Mesodermal cell (in vitro differentiated cells): ENCODE results near the gene ANXA11.

Experiments used
- H3K27ac ChIP-seq: 2 replicates; pipeline ENCODE4 v1.7.0; 2013; ENCODE audit warnings: mild to moderate bottlenecking, low read depth, low read length, moderate library complexity; ENCODE audit not compliant: severe bottlenecking
- H3K36me3 ChIP-seq: 2 replicates; pipeline ENCODE4 v1.7.1; 2013; ENCODE audit warnings: mild to moderate bottlenecking, low read length, moderate library complexity; ENCODE audit not compliant: control insufficient read depth, insufficient read depth
- H3K4me1 ChIP-seq: one replicate; pipeline ENCODE4 v1.7.1; 2013; ENCODE audit warnings: mild to moderate bottlenecking, low read length; ENCODE audit not compliant: insufficient read depth, control insufficient read depth, poor library complexity, severe bottlenecking
- H3K4me3 ChIP-seq: 2 replicates; pipeline ENCODE4 v1.7.0; 2013; ENCODE audit warnings: low read length, control low read depth, mild to moderate bottlenecking; ENCODE audit not compliant: insufficient read depth, poor library complexity, severe bottlenecking; ENCODE audit errors: extremely low read depth
- H3K9me3 ChIP-seq: 2 replicates; pipeline ENCODE4 v1.7.1; 2013; ENCODE audit warnings: mild to moderate bottlenecking, low read length, moderate library complexity; ENCODE audit not compliant: control insufficient read depth
- WGBS, 2 experiments: methylation state at CpG; one replicate each; pipeline ENCODE4 v1.1.5; 2013; ENCODE audit warnings: missing lambda C conversion rate in 2 of 2; ENCODE audit not compliant: insufficient coverage in 2 of 2; 5-methylcytosine and 5-hydroxymethylcytosine counted together

The ANXA11 gene

DNA sequence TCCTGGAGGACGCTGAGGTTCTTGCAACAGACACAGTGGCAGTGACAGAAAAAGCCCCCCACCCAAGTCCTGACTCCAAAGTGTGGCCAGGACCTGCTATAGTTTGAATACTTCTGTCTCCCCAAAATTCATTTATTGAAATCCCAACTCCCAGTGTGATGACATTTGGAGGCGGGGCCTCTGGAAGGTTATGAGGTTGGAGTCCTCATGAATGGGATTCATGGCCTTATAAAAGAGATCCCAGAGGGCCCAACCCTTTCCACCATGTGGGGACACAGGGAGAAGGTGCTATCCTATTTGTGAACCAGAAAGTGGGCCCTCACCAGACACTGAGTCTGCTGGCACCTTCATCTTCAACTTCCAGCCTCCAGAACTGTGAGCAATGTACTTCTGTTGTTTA is 18.3 kb downstream of the ANXA11 start:
- no peak overlapping the region for H3K4me3 ChIP-seq
- WGBS, 2 experiments: 100% methylated on average over 1 to 2 of the region's 2 CpGs
- H3K9me3 ChIP-seq: no peaks in the 10 kb centered on the region
- H3K27ac ChIP-seq: no peak overlapping the region
- H3K4me1 ChIP-seq: peaks cover 7% of the 10 kb centered on the region
- peaks cover 11% of the 10 kb centered on the region for H3K36me3 ChIP-seq

DNA sequence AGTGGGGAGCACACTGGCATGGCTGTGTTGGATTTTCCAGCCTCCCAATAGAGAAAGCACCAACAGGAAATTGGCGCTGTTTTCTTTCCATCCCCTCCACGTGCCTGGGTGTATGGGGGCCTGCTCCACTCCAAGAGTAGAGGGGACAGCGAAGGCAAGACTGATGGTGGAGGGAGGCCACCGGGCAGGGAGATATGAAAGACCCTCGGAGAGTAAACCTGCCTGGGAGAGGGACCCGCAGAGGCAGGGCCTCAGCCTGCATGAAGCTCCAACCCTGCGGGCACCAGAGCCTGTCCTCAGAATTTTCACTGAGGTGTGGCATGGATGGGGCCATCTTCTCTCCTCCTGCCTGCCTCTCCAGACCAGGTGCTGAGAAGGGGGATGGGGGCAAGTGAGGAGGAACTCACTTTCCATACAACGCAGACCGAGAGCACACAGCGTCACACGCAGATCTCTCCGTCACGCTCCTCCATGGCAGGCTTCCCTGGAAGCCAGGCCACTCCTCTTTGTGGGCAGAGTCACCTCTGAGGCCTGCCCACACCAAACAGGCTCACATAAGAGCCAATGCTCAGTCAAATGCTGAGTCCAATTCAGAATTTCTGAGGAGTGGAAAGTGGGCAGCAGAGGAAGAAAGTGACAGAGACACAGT is 18.8 kb downstream of the ANXA11 start:
- 84 to 95% methylated on average over 9 to 12 of the region's 13 CpGs for WGBS, 2 experiments
- H3K9me3 ChIP-seq: no peaks in the 10 kb centered on the region

DNA sequence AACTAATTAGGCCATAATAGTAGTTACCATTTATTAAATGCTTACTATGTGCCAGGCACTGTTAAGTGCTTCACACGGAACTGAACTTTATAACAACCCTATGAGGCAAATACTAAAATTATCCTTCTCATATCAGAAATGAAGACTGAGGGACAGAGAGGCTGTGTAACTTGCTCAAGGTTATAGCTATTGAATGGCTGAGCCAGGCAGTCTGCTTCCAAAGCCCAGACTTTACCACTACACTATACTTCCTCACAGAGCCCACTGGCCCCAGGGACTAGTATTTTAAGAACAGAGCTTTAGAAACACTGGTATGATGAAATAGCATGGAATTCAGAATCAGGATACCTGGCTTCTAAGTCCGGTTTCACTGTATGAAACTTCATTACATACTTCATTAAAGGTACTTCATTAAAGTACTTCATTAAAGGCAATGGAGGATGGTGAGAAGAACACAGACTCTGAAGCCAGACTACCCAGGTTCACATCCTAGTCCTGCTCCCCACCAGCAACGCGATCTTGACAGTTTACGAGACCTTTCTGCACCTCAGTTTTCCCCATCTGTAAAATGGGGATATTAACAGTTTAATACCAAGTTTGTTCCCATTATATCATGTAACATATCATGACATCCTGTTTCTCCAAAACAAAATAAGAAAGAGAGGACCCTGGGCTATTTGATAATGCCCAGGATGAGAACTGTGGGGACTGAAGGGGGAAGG is 19.6 kb downstream of the ANXA11 start:
- H3K36me3 ChIP-seq: peaks cover 4% of the 10 kb centered on the region
- no peak overlapping the region for H3K4me3 ChIP-seq
- H3K27ac ChIP-seq: no peak overlapping the region
- peaks cover 3% of the 10 kb centered on the region for H3K4me1 ChIP-seq
- no peaks in the 10 kb centered on the region for H3K9me3 ChIP-seq
- WGBS, 2 experiments: no CpG with 5 or more reads among the region's 5 CpGs

More for the DNA sequence above, 18.8 kb downstream of the ANXA11 start:
- Histone ChIP-seq H3K4me1 (peaks cover 3% of the 10 kb centered on the region), H3K27ac (no peak overlapping the region), H3K4me3 (no peak overlapping the region), H3K36me3 (peaks cover 6% of the 10 kb centered on the region)

DNA sequence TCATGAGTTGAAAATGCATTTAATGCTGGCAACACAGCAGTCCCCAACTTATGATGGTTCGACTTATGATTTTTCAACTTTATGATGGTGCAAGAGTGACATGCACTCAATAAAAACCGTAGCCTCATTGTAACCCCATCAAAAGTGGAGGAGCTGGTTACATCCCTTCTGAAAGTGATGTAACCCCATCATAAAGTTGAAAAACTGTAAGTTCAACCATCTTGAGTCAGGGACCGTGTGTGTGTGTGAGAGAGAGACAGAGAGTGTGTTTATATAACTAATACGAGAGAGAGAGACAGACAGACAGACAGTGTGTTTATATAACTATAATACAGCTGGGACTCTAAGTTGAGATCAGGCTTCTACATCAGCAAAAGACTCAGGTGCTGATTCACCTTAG is 21.0 kb downstream of the ANXA11 start:
- Histone ChIP-seq H3K4me1 (peaks cover 3% of the 10 kb centered on the region), H3K27ac (no peak overlapping the region), H3K9me3 (no peaks in the 10 kb centered on the region), H3K4me3 (no peak overlapping the region), H3K36me3 (peaks cover 11% of the 10 kb centered on the region)
- 100% methylated on average over 2 to 3 of the region's 4 CpGs for WGBS, 2 experiments

DNA sequence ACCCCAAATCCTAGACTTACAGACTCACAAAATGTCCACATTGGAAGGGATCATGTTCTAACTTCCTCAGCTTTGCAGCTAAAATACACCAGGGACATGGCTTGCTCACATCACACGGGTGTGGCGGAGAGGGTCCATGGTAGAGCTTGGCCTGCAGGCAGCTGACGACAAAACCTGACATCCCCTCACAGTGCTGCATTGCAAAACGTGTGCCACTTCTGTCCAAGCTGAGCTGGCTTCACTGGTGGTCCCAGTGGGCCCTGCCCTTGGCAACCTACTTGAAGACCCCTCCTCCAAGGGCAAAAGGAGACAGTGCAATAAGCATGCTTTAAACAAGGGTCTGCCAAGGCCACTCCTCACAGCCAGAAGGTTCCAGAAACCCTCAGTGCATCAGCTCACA is 21.9 kb downstream of the ANXA11 start:
- Histone ChIP-seq H3K27ac (no peak overlapping the region), H3K36me3 (peaks cover 11% of the 10 kb centered on the region), H3K9me3 (no peaks in the 10 kb centered on the region), H3K4me3 (no peak overlapping the region), H3K4me1 (peaks cover 2% of the 10 kb centered on the region)
- WGBS, 2 experiments: 90 to 100% methylated on average over 3 to 4 of the region's 4 CpGs

DNA sequence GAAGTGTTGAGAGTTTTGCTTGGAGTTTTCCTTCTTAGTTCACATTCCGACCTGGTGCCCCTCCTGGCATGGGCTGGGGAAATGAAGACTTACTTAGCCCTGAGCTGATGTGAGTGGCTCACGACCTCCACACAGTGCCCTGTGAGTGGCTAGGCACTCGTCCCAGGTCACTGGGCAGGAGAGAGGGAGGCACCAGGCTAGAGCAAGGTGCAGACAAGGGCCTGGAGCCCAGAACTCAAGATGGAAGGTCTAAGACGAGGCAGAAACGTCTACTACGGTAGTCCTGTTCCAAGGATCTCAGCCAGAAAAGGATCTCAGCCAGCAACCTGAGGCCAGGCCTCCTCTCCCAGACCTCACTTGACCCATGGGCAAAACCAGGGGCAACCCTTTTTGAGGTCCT is 22.4 kb downstream of the ANXA11 start:
- H3K9me3 ChIP-seq: no peaks in the 10 kb centered on the region
- no peak overlapping the region for H3K4me3 ChIP-seq
- peaks cover 5% of the 10 kb centered on the region for H3K4me1 ChIP-seq
- peaks cover 15% of the 10 kb centered on the region for H3K36me3 ChIP-seq
- no peak overlapping the region for H3K27ac ChIP-seq
- WGBS, 2 experiments: 90 to 94% methylated on average over 6 of the region's 6 CpGs

DNA sequence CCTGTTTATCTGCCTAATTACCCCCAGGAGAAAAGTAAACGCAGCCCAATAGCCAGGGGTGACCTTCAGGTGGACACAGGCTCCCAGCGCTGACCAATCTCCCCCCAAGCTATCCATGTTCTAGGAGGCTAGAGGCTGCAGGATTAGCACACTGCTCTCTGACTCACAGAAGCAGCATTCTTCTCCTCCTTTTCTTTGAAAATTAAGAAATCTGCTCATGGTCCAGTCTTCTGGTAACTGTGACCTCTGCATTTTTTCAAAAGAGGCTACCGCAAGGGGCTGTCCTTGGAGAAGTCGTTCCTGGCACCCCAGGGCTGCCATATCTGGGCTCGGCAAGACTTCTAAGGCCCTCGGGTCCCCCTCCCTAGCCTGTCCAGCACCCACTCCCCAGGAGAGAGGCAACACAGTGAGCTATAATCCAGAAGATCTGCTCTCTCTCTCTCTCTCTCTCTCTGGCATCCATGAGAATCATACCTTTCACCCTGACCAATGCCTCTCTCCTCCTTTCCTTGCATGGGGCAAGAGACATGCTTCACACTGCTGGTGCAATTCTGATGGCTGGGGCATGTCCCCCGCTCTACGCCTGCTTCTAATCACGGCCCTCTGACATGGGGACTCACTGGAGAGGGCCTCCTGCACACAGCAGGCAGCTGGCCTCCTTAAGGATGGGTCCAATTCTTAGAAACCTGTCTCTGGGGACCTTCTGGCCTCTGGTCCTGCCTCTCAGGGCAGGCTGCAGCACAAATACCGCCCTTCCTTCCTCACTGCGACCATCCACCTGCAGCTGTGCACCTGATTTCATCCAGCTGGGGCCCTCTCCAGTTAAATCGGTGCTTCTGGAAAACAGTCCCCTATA is 27.3 kb downstream of the ANXA11 start:
- no peak overlapping the region for H3K4me3 ChIP-seq
- no peaks in the 10 kb centered on the region for H3K9me3 ChIP-seq
- 82% methylated on average over 11 to 12 of the region's 12 CpGs for WGBS, 2 experiments
- peaks cover 13% of the 10 kb centered on the region for H3K4me1 ChIP-seq
- H3K36me3 ChIP-seq: peaks cover 16% of the 10 kb centered on the region
- H3K27ac ChIP-seq: peak overlapping the region; percentile 26

DNA sequence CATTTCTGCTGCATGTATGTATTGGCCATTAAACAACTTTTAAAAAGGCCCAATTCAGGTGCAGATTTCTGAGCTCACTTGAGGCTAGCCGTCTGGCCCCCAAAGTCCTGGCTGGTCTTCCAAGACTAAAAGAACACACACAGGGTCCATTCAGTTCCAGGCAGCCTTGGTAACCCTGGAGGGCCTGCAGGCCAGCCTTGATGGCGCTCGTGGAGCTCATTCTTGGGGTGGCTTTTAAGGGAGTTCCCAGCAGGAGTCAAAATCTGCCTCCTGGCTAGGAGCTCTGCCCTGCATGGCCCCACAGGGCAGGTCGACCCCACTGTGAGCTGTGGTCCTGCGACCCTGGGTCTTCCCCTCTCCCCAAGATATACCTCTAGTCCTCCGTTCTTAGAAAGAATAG is 28.8 kb downstream of the ANXA11 start:
- Histone ChIP-seq H3K4me3 (no peak overlapping the region), H3K36me3 (peaks cover 16% of the 10 kb centered on the region), H3K9me3 (no peaks in the 10 kb centered on the region), H3K4me1 (peaks cover 16% of the 10 kb centered on the region), H3K27ac (no peak overlapping the region)
- WGBS, 2 experiments: 93 to 94% methylated on average over 4 to 6 of the region's 6 CpGs

DNA sequence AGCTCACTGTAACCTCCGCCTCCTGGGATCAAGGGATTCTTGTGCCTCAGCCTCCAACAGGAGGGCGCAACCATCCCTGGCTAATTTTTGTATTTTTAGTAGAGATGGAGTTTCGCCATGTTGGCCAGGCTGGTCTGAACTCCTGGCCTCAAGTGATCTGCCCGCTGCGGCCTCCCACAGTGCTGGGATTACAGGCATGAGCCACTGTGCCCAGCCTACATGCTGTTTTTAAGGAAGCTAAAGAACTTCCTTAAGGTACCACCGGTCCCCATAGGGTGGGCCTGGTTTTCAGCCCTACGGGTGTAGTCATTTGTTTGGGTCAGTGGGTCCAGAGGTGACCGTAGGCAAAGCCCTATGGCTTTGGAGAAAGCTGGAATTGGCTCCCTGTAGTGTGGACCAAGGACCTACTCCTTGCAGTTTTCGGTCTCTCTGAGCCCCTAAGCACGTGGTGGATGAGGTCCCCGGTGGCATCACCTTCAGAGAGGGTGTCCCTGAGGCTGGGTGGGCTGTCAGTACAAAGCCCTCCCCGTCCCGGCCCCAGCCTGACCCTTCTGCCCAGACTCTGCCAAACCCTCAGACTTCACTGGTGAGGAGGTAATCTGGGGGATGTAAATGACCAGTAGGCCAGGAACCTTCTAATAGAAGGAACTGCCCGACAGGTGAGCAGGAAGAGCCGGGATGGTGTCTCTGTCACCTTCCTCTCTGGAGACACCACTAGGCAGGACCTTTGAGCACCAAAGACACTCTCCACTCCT is 30.5 kb downstream of the ANXA11 start:
- Histone ChIP-seq H3K9me3 (no peaks in the 10 kb centered on the region), H3K27ac (no peak overlapping the region), H3K36me3 (peaks cover 16% of the 10 kb centered on the region), H3K4me1 (peaks cover 16% of the 10 kb centered on the region), H3K4me3 (no peak overlapping the region)
- 91 to 94% methylated on average over 11 to 12 of the region's 15 CpGs for WGBS, 2 experiments

DNA sequence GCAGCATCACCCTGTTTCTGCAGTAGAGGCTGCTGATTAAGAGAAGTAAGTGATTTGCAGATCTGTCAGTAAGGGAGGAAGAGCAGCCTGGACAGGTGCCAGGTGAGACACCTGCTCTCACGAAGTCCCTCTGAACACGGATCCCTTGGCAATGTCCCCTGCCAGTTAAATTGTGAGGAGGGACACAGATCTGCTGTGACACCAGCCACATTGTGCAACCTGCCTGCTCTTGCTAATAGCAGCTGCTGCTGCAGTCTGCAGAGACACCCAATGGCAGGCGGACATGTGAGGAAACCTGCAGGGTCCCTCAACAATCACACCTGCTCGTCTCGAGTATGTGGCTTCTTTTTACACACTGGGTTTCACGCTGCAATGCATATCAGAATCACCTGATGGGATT is 31.9 kb downstream of the ANXA11 start:
- 94 to 95% methylated on average over 6 of the region's 6 CpGs for WGBS, 2 experiments
- H3K4me1 ChIP-seq: peaks cover 20% of the 10 kb centered on the region
- H3K27ac ChIP-seq: no peak overlapping the region
- no peaks in the 10 kb centered on the region for H3K9me3 ChIP-seq
- no peak overlapping the region for H3K4me3 ChIP-seq
- H3K36me3 ChIP-seq: peaks cover 22% of the 10 kb centered on the region
